Measurements from ENCODE around the gene BUD31.

Gene BUD31

GRCh38 chr7:99399597-99399996, 9.2 kb upstream of the BUD31 start:
- Histone ChIP-seq H3K36me3 (peaks cover 86% of the 10 kb centered on the region), H3K27me3 (no peaks in the 10 kb centered on the region), H3K27ac (peak overlapping the region; percentile 54), H3K4me1 (ENCODE audit: control insufficient read depth in 1 of 2, insufficient read depth in 1 of 2, low read depth in 1 of 2, low read length in 1 of 2) (no peaks in the 10 kb centered on the region), H3K4me3 (ENCODE audit: low read depth in 1 of 2, low read length in 1 of 2) (no peak overlapping the region), H3K9me3 (no peaks in the 10 kb centered on the region)
- TF ChIP-seq CTCF (IDR thresholded peaks at IDR 0.05) = no peak

- H3K4me1 ChIP-seq (ENCODE audit: control insufficient read depth in 1 of 2, insufficient read depth in 1 of 2, low read depth in 1 of 2, low read length in 1 of 2) = peaks cover 14 to 16% of the 10 kb centered on the region in 2 experiments
- no peak overlapping the region for H3K4me3 ChIP-seq (ENCODE audit: low read depth in 1 of 2, low read length in 1 of 2)
- no peaks in the 10 kb centered on the region for H3K27me3 ChIP-seq
- H3K27ac ChIP-seq = no peak overlapping the region
- TF ChIP-seq CTCF (IDR thresholded peaks at IDR 0.05) = no peak
- H3K9me3 ChIP-seq = no peaks in the 10 kb centered on the region
- H3K36me3 ChIP-seq = peaks cover 58% of the 10 kb centered on the region
These were observed 5.9 kb upstream of the BUD31 start for GRCh38 chr7:99402854-99403253.

GRCh38 chr7:99403764-99404163, 5.0 kb upstream of the BUD31 start:
- H3K27me3 ChIP-seq = no peaks in the 10 kb centered on the region
- H3K4me1 ChIP-seq (ENCODE audit: control insufficient read depth in 1 of 2, insufficient read depth in 1 of 2, low read depth in 1 of 2, low read length in 1 of 2) = peaks cover 16 to 21% of the 10 kb centered on the region in 2 experiments
- TF ChIP-seq CTCF (IDR thresholded peaks at IDR 0.05) = no peak
- no peak overlapping the region for H3K27ac ChIP-seq
- peaks cover 49% of the 10 kb centered on the region for H3K36me3 ChIP-seq
- no peaks in the 10 kb centered on the region for H3K9me3 ChIP-seq
- H3K4me3 ChIP-seq (ENCODE audit: low read depth in 1 of 2, low read length in 1 of 2) = no peak overlapping the region

- Histone ChIP-seq H3K9me3 (no peaks in the 10 kb centered on the region), H3K36me3 (peaks cover 43% of the 10 kb centered on the region), H3K4me3 (ENCODE audit: low read depth in 1 of 2, low read length in 1 of 2) (no peak overlapping the region), H3K27me3 (no peaks in the 10 kb centered on the region), H3K27ac (no peak overlapping the region), H3K4me1 (ENCODE audit: control insufficient read depth in 1 of 2, insufficient read depth in 1 of 2, low read depth in 1 of 2, low read length in 1 of 2) (peaks cover 19 to 24% of the 10 kb centered on the region in 2 experiments)
- no peak for TF ChIP-seq CTCF (IDR thresholded peaks at IDR 0.05)
These were observed 4.4 kb upstream of the BUD31 start for GRCh38 chr7:99404235-99404976.

- no peak for TF ChIP-seq CTCF (IDR thresholded peaks at IDR 0.05)
- Histone ChIP-seq H3K27me3 (no peaks in the 10 kb centered on the region), H3K36me3 (peaks cover 40% of the 10 kb centered on the region), H3K4me1 (ENCODE audit: control insufficient read depth in 1 of 2, insufficient read depth in 1 of 2, low read depth in 1 of 2, low read length in 1 of 2) (peaks cover 25 to 29% of the 10 kb centered on the region in 2 experiments), H3K27ac (no peak overlapping the region), H3K9me3 (no peaks in the 10 kb centered on the region), H3K4me3 (ENCODE audit: low read depth in 1 of 2, low read length in 1 of 2) (no peak overlapping the region)
These were observed 3.8 kb upstream of the BUD31 start for GRCh38 chr7:99404977-99405320.
